HFFc6 (cell line): ENCODE measurements around the gene KYAT1. TPM values are rescaled to one million over a fixed set of nuclear protein-coding genes. Genes with fewer than 3 reads are reported as not detected.

Source experiments
- DNase-seq: peaks from one replicate; pipeline ENCODE4 v3.0.0-alpha.2; 2018
- H3K27ac Mint-ChIP-seq: 2 replicates; pipeline ENCODE4 v1.8.0; 2020; ENCODE audit warnings: mild to moderate bottlenecking, mixed read lengths
- H3K27me3 Mint-ChIP-seq: 2 replicates; pipeline ENCODE4 v1.8.0; 2021; ENCODE audit warnings: mild to moderate bottlenecking, moderate library complexity, mixed read lengths; ENCODE audit not compliant: insufficient read depth
- H3K36me3 Mint-ChIP-seq: 2 replicates; pipeline ENCODE4 v1.8.0; 2021; ENCODE audit warnings: low read depth, mixed read lengths
- H3K4me1 Mint-ChIP-seq: 2 replicates; pipeline ENCODE4 v1.8.0; 2020; ENCODE audit warnings: low read depth, mixed read lengths
- H3K4me3 Mint-ChIP-seq: 2 replicates; pipeline ENCODE4 v1.8.0; 2020; ENCODE audit warnings: mild to moderate bottlenecking, moderate library complexity, mixed read lengths
- H3K9me3 Mint-ChIP-seq: 2 replicates; pipeline ENCODE4 v1.8.0; 2020; ENCODE audit warnings: mild to moderate bottlenecking, mixed read lengths
- CTCF ChIP-seq: fragments of 200-600 bp; sonication (generic); IDR thresholded peaks from 2 replicates; pipeline ENCODE4 v1.5.0; 2021; ENCODE audit warnings: antibody characterized with exemption, mild to moderate bottlenecking
- total RNA-seq, 6 experiments: library from RNA; stranded (reverse); fragmentation: NEBNext Ultra II Directional; extraction: Animal tissue kit (Norgen Biotek cat#: 25700); gene quantifications; 2 replicates in 1 of 6; 3 replicates in 5 of 6; pipeline ENCODE4 v1.2.3, GENCODE V29; 2021

The KYAT1 gene
- total RNA-seq, 6 experiments from 2014 or later: 6.7 to 9.0 (median 8.3) TPM

DNA sequence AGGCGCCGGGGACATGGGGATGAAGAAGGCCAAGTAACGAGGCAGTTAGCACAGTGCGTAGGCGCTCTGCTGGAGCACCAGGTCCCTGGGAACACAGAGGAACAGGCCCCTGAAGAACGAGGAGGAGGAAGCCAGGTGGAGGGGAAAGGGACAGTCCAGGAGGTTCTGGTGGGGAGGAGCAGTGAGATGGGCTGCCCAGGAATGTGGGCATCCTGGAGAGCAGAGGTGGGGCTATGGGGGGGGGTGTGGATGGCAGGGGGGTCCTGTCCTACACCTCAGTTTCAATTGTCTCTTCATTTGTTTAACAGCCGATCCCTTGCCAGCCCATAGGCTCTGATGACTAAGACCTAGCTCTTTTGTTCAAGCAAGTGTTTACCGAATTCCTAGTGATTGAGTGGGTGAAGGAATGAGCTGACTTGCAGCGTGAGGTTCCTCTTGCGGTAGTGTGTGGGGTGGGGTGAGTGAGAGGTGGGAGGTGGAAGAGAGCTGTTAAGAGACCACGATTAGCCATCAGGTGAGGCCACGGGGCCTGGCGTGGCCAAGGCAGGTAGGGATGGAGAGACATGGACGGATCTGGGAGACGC is 30.6 kb upstream of the KYAT1 start:
- TF ChIP-seq CTCF: no peak
- peak overlapping the region; percentile 95 for H3K27ac Mint-ChIP-seq
- peak overlapping the region; percentile 77 for H3K4me3 Mint-ChIP-seq

GRCh38 chr9:128911529-128912035 is 29.8 kb upstream of the KYAT1 start:
- Mint-ChIP-seq H3K27me3 (peaks cover 6% of the 10 kb centered on the region), H3K36me3 (peaks cover 41% of the 10 kb centered on the region), H3K9me3 (no peaks in the 10 kb centered on the region), H3K4me3 (peak overlapping the region; percentile 77), H3K4me1 (peaks cover 47% of the 10 kb centered on the region), H3K27ac (peak overlapping the region; percentile 95)
- TF ChIP-seq CTCF: no peak
- DNase-seq: peak; percentile 59

More for the DNA sequence above, 30.6 kb upstream of the KYAT1 start:
- peak; percentile 82 for DNase-seq
- H3K4me1 Mint-ChIP-seq: peaks cover 54% of the 10 kb centered on the region
- H3K36me3 Mint-ChIP-seq: peaks cover 43% of the 10 kb centered on the region
- H3K9me3 Mint-ChIP-seq: no peaks in the 10 kb centered on the region
- H3K27me3 Mint-ChIP-seq: peaks cover 6% of the 10 kb centered on the region

- Mint-ChIP-seq H3K36me3 (peaks cover 38% of the 10 kb centered on the region), H3K27me3 (peaks cover 6% of the 10 kb centered on the region), H3K4me1 (peaks cover 40% of the 10 kb centered on the region), H3K4me3 (peak overlapping the region; percentile 77), H3K9me3 (no peaks in the 10 kb centered on the region), H3K27ac (peak overlapping the region; percentile 95)
- no peak for TF ChIP-seq CTCF
- DNase-seq: no peak
Observed at GRCh38 chr9:128910906-128911305, 29.2 kb upstream of the KYAT1 start.

DNA sequence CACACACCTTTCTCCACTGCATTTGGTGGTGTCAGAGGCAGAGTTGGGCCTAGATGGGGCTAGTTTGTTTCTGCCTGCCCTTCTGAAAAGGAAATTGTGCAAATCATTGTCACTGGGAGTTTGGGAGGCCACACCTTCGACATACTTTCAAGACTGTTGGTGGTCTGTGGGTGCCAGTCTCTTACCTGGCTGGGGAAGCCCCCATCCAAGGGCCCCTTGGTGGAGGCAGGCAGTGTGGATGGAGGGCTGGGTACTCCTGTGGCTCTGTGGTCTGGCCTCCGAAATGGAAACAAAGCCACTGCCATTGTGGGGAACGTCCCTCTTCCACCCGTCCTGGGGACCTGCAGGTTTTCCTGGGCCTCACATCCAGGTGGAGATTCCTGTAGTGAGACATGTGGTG is 28.1 kb upstream of the KYAT1 start:
- Mint-ChIP-seq H3K27ac (no peak overlapping the region), H3K4me3 (no peak overlapping the region), H3K9me3 (no peaks in the 10 kb centered on the region), H3K4me1 (peaks cover 35% of the 10 kb centered on the region), H3K36me3 (peaks cover 38% of the 10 kb centered on the region), H3K27me3 (peaks cover 6% of the 10 kb centered on the region)
- no peak for DNase-seq
- TF ChIP-seq CTCF: no peak

- no peak for DNase-seq
- H3K27ac Mint-ChIP-seq: no peak overlapping the region
- no peaks in the 10 kb centered on the region for H3K9me3 Mint-ChIP-seq
- peaks cover 41% of the 10 kb centered on the region for H3K4me1 Mint-ChIP-seq
- H3K36me3 Mint-ChIP-seq: peaks cover 38% of the 10 kb centered on the region
- H3K4me3 Mint-ChIP-seq: no peak overlapping the region
- H3K27me3 Mint-ChIP-seq: peaks cover 9% of the 10 kb centered on the region
- TF ChIP-seq CTCF: no peak
Observed at GRCh38 chr9:128908372-128908771, 26.6 kb upstream of the KYAT1 start.
